ENCODE data around the gene FER. TPM values are rescaled to one million over a fixed set of nuclear protein-coding genes. Genes with fewer than 3 reads are reported as not detected.

Gene FER
- polyA plus RNA-seq, 1 donor (not counting 4 experiments of a cell fraction or from before 2014, with no cell fraction given): 17.1 TPM

DNA sequence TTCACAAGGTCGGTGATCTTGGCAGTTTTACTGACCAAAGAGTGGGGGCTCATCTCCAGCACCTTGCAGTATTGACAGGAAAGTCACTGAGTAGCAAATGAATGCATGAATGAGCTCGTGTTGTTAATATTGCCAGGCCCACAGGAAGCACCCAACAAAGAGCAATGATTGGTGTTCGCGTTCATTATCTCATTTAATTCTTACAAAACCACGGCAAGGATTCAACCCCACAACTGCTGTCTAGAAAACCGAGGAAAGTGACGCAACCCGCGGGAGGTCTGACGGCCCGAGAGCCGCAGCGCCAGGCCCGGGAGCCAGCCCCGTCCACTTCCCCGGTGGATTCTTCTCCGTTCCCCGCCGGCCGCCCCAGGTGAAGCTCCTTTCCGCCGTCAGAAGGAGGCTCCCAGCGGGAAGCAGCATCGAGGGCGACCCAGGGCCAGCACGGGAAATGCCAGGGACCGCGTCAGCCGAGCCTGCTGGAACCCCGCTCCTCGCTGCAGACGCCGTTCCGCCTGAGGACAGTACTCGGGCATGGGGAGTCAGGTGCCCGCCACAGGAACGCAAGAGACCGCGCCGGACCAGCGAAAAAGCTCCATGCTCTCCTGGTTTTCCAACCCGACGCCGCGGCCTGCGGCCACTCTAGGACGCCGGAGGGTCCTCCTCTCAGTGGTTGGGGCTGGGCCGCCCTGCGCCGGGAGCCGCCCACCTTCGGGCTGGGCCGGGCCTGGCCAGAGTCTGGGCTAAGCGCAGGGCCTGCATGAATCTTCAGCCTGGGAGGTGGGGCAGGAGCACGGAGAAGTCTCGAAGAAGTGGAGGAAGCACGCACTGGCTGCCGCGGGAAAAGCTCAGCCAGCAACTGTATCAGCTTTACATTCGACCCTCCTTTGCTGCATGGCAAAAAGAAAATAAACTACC, 19.8 kb upstream of the FER start:
- H3K9ac ChIP-seq (ENCODE audit: control insufficient read depth, extremely low read depth, insufficient read depth, low read length): peak overlapping the region; percentile 91
- peak overlapping the region; percentile 88 for H3K27ac ChIP-seq (ENCODE audit: control insufficient read depth, insufficient read depth, low read length)
- TF ChIP-seq, protein P1, sequence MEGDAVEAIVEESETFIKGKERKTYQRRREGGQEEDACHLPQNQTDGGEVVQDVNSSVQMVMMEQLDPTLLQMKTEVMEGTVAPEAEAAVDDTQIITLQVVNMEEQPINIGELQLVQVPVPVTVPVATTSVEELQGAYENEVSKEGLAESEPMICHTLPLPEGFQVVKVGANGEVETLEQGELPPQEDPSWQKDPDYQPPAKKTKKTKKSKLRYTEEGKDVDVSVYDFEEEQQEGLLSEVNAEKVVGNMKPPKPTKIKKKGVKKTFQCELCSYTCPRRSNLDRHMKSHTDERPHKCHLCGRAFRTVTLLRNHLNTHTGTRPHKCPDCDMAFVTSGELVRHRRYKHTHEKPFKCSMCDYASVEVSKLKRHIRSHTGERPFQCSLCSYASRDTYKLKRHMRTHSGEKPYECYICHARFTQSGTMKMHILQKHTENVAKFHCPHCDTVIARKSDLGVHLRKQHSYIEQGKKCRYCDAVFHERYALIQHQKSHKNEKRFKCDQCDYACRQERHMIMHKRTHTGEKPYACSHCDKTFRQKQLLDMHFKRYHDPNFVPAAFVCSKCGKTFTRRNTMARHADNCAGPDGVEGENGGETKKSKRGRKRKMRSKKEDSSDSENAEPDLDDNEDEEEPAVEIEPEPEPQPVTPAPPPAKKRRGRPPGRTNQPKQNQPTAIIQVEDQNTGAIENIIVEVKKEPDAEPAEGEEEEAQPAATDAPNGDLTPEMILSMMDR (optimal IDR thresholded peaks at IDR 0.05 in 1 of 3, IDR thresholded peaks at IDR 0.05 in 1 of 3, conservative IDR thresholded peaks at IDR 0.05 in 1 of 3; ENCODE audit: extremely low read depth in 1 of 3, insufficient read depth in 2 of 3, low read length in 3 of 3): no peak
- peak; percentile 41 for FAIRE-seq
- H4K20me1 ChIP-seq (ENCODE audit: control insufficient read depth, extremely low read depth, insufficient read depth, low read length): no peaks in the 10 kb centered on the region
- H3K4me2 ChIP-seq (ENCODE audit: control insufficient read depth, extremely low read depth, insufficient read depth, low read depth, low read length): peak overlapping the region; percentile 88
- H2AFZ ChIP-seq (ENCODE audit: control insufficient read depth, low read length): peak overlapping the region; percentile 95
- dilution Hi-C loops (cut with MboI; ENCODE audit: extremely low pct_ligation_motif_present, low sequenced_read_pairs): no loop called here
- no peaks in the 10 kb centered on the region for H3K36me3 ChIP-seq (ENCODE audit: control insufficient read depth in 2 of 2, extremely low read depth in 1 of 2, insufficient read depth in 2 of 2, low read length in 2 of 2)
- no peak for DNase-seq (ENCODE audit: low read depth, low spot score)
- no peaks in the 10 kb centered on the region for H3K9me3 ChIP-seq (ENCODE audit: control insufficient read depth, low read depth, low read length)
- H3K27me3 ChIP-seq (ENCODE audit: control insufficient read depth, extremely low read depth, insufficient read depth, low read length): no peaks in the 10 kb centered on the region
- no peaks in the 10 kb centered on the region for H3K9me1 ChIP-seq (ENCODE audit: control insufficient read depth, extremely low read depth, insufficient read depth, low read length)
- H3K79me2 ChIP-seq (ENCODE audit: control insufficient read depth, insufficient read depth, low read length): no peaks in the 10 kb centered on the region
- H3K4me3 ChIP-seq (ENCODE audit: control insufficient read depth in 2 of 3, extremely low read depth in 1 of 3, insufficient read depth in 2 of 3, low read depth in 1 of 3, low read length in 3 of 3): peak overlapping the region; percentile 13 to 66 (median 58)
- peaks cover 20% of the 10 kb centered on the region for H3K4me1 ChIP-seq (ENCODE audit: control insufficient read depth, extremely low read depth, insufficient read depth, low read length)

DNA sequence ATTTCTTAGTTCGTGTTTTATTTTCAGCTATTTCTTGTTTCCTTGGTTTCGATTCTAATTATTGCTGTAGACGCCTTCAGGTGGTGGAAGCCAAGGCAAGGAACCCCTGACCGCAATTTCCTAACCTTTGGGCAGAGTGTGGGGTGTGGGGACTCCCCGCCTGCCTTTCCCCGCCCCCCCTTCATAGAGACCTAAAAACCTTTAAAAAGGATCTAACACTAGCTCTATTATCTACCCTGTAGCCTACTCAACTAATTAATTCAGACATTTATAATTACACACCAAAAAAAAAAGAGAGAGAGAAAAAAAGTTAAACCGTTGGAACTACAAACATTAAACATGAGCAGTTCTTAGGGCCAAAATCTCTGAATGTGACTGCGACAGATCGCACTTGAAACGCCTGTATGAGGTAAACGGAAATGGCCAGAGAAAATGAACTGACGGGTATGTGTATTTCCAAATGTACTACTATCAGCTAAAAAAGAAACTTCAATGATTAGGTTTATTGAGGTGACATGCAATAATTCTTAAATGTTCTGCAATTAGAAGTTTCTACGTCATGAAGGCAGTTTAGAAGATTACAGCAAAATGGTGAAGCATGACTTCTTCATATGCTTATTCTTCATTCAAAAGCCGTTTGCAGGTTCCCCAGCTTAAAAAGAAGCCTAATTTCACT, 19.0 kb upstream of the FER start:
- Histone ChIP-seq H2AFZ (ENCODE audit: control insufficient read depth, low read length) (peak overlapping the region; percentile 95), H3K79me2 (ENCODE audit: control insufficient read depth, insufficient read depth, low read length) (no peaks in the 10 kb centered on the region), H3K9ac (ENCODE audit: control insufficient read depth, extremely low read depth, insufficient read depth, low read length) (peak overlapping the region; percentile 91), H3K27me3 (ENCODE audit: control insufficient read depth, extremely low read depth, insufficient read depth, low read length) (no peaks in the 10 kb centered on the region), H3K36me3 (ENCODE audit: control insufficient read depth in 2 of 2, extremely low read depth in 1 of 2, insufficient read depth in 2 of 2, low read length in 2 of 2) (no peaks in the 10 kb centered on the region), H3K9me1 (ENCODE audit: control insufficient read depth, extremely low read depth, insufficient read depth, low read length) (no peaks in the 10 kb centered on the region), H4K20me1 (ENCODE audit: control insufficient read depth, extremely low read depth, insufficient read depth, low read length) (no peaks in the 10 kb centered on the region), H3K4me3 (ENCODE audit: control insufficient read depth in 2 of 3, extremely low read depth in 1 of 3, insufficient read depth in 2 of 3, low read depth in 1 of 3, low read length in 3 of 3) (peak overlapping the region; percentile 13 to 66 (median 58)), H3K4me1 (ENCODE audit: control insufficient read depth, extremely low read depth, insufficient read depth, low read length) (peaks cover 20% of the 10 kb centered on the region), H3K27ac (ENCODE audit: control insufficient read depth, insufficient read depth, low read length) (peak overlapping the region; percentile 88), H3K4me2 (ENCODE audit: control insufficient read depth, extremely low read depth, insufficient read depth, low read depth, low read length) (peak overlapping the region; percentile 88), H3K9me3 (ENCODE audit: control insufficient read depth, low read depth, low read length) (no peaks in the 10 kb centered on the region)
- dilution Hi-C loops (cut with MboI; ENCODE audit: extremely low pct_ligation_motif_present, low sequenced_read_pairs): no loop called here
- FAIRE-seq: no peak
- TF ChIP-seq EZH2 (IDR thresholded peaks at IDR 0.05; ENCODE audit: low read length): no peak
- TF ChIP-seq, protein P1 (optimal IDR thresholded peaks at IDR 0.05 in 1 of 3, IDR thresholded peaks at IDR 0.05 in 1 of 3, conservative IDR thresholded peaks at IDR 0.05 in 1 of 3; ENCODE audit: extremely low read depth in 1 of 3, insufficient read depth in 2 of 3, low read length in 3 of 3): no peak
- no peak for DNase-seq (ENCODE audit: low read depth, low spot score)

Data from keratinocyte (primary cell).